Effector memory CD4-positive, alpha-beta T cell (primary cell): Measurements from ENCODE around the gene NAA50.

Experiments used
- DNase-seq, 3 donors: peaks; one replicate each; pipeline ENCODE4 v3.0.0-alpha.2; 2020
- H3K27ac ChIP-seq: 2 replicates; pipeline ENCODE4 v1.7.0; 2013; ENCODE audit warnings: mild to moderate bottlenecking, low read length, moderate library complexity; ENCODE audit not compliant: insufficient read depth, poor library complexity, severe bottlenecking
- H3K27me3 ChIP-seq: replicated peaks from 2 replicates; pipeline ENCODE4 v1.7.0; 2013; ENCODE audit warnings: mild to moderate bottlenecking, low read length; ENCODE audit not compliant: insufficient read depth, control insufficient read depth, poor library complexity, severe bottlenecking
- H3K36me3 ChIP-seq: 2 replicates; pipeline ENCODE4 v1.7.0; 2013; ENCODE audit warnings: mild to moderate bottlenecking, low read length, moderate library complexity; ENCODE audit not compliant: control insufficient read depth, insufficient read depth
- H3K4me1 ChIP-seq: 2 replicates; pipeline ENCODE4 v1.7.0; 2013; ENCODE audit warnings: low read length, mild to moderate bottlenecking; ENCODE audit not compliant: control insufficient read depth, insufficient read depth, poor library complexity, severe bottlenecking
- H3K4me3 ChIP-seq: 2 replicates; pipeline ENCODE4 v1.7.0; 2013; ENCODE audit warnings: low read length, low read depth, mild to moderate bottlenecking; ENCODE audit not compliant: insufficient read depth, poor library complexity, severe bottlenecking
- H3K9me3 ChIP-seq: 2 replicates; pipeline ENCODE4 v1.7.0; 2013; ENCODE audit warnings: mild to moderate bottlenecking, low read length, moderate library complexity; ENCODE audit not compliant: control insufficient read depth

The NAA50 gene

GRCh38 chr3:113717818-113718217 lies 28.2 kb downstream of the NAA50 start:
- H3K36me3 ChIP-seq: peaks cover 27% of the 10 kb centered on the region

GRCh38 chr3:113717308-113717707 lies 28.7 kb downstream of the NAA50 start:
- Histone ChIP-seq H3K27me3 (no peaks in the 10 kb centered on the region), H3K36me3 (peaks cover 23% of the 10 kb centered on the region), H3K4me1 (no peaks in the 10 kb centered on the region), H3K9me3 (no peaks in the 10 kb centered on the region), H3K4me3 (no peak overlapping the region), H3K27ac (no peak overlapping the region)
- DNase-seq: no peak

More at GRCh38 chr3:113717818-113718217, 28.2 kb downstream of the NAA50 start:
- no peak overlapping the region for H3K4me3 ChIP-seq
- no peak for DNase-seq
- H3K27ac ChIP-seq: no peak overlapping the region
- H3K4me1 ChIP-seq: no peaks in the 10 kb centered on the region
- no peaks in the 10 kb centered on the region for H3K9me3 ChIP-seq
- no peaks in the 10 kb centered on the region for H3K27me3 ChIP-seq

DNA sequence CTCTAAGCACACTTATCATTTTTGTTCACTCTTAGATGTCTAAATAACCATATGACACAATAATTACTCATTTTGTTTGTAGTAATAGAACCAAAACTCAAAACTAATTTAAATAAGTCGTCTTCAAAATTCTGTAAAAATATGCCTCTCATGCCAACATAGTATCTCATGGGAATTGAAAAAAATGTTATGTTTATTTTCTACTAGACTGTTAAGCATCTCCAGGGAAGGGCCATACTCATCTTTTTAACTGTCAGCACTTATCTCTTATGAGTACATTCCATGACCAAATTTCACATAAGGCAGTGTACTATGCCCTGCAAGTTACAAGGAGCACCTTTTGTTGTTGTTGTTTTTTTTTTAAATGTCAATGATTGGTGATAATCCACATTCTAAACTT lies 31.3 kb downstream of the NAA50 start:
- Histone ChIP-seq H3K27ac (no peak overlapping the region), H3K9me3 (no peaks in the 10 kb centered on the region), H3K36me3 (peaks cover 5% of the 10 kb centered on the region), H3K4me3 (no peak overlapping the region), H3K27me3 (no peaks in the 10 kb centered on the region), H3K4me1 (no peaks in the 10 kb centered on the region)
- no peak for DNase-seq

DNA sequence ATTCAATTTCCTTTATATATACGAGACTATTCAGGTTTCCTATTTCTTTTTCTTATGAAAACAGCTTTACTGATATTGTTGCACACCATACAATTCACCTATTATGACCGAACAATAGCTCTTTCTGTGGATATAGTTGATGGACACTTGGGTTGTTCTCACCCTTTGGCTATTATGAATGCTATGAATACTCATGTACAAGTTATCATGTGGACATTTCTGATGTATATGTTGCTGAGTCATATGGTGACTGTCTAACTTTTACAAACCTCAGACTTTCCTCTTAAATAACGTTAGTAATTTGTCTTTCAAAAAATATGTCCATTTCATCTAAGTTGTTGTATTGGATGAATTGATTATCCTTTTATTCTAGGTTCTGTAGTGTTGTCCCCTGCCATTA lies 33.9 kb downstream of the NAA50 start:
- Histone ChIP-seq H3K9me3 (no peaks in the 10 kb centered on the region), H3K4me3 (no peak overlapping the region), H3K36me3 (no peaks in the 10 kb centered on the region), H3K27ac (no peak overlapping the region), H3K27me3 (no peaks in the 10 kb centered on the region), H3K4me1 (no peaks in the 10 kb centered on the region)
- no peak for DNase-seq

DNA sequence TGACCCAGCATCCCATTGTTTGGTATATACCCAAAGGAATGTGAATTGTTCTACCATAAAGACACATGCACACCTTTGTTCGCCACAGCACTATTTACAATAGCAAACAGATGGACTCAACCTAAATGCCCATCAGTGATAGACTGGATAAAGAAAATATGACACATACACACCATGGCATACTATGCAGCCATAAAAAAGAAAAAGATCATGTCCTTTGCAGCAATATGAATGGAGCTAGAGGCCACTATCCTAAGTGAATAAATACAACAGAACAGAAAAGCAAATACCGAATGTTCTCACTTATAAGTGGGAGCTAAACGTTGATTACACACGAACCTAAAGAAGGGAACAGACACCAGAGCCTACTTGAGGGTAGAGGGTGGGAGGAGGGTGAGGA lies 38.2 kb downstream of the NAA50 start:
- Histone ChIP-seq H3K9me3 (no peaks in the 10 kb centered on the region), H3K36me3 (no peaks in the 10 kb centered on the region), H3K27ac (no peak overlapping the region), H3K4me1 (no peaks in the 10 kb centered on the region), H3K27me3 (no peaks in the 10 kb centered on the region), H3K4me3 (no peak overlapping the region)
- DNase-seq: no peak

DNA sequence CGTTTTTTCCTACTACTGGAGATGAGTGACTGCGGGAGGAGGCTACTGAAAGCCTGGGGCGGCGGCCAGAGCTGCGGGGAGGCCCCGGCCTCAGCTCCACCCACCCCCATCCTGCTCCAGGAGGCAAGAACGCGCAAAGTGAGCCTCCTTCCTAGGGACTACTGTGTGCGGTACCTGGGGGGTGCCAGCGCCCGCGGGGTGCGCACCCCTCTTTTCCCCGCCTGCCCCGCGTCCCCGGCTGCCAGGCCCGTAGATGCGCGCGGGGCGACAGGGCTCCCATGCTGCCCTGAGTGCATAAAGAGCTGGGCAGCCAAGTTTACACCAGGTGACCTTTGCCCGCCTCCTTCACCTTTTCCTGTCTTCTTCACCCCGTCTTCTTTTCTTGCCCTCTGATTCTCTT lies 47.1 kb downstream of the NAA50 start:
- Histone ChIP-seq H3K4me1 (no peaks in the 10 kb centered on the region), H3K27ac (no peak overlapping the region), H3K36me3 (no peaks in the 10 kb centered on the region), H3K4me3 (peak overlapping the region; percentile 11), H3K9me3 (no peaks in the 10 kb centered on the region), H3K27me3 (no peaks in the 10 kb centered on the region)
- DNase-seq: no peak

- no peak overlapping the region for H3K4me3 ChIP-seq
- H3K27me3 ChIP-seq: no peaks in the 10 kb centered on the region
- H3K9me3 ChIP-seq: no peaks in the 10 kb centered on the region
- peak overlapping the region; percentile 86 for H3K27ac ChIP-seq
- no peak for DNase-seq
- no peaks in the 10 kb centered on the region for H3K4me1 ChIP-seq
- no peaks in the 10 kb centered on the region for H3K36me3 ChIP-seq
Observed at GRCh38 chr3:113698213-113698742, 47.8 kb downstream of the NAA50 start.

- peak overlapping the region; percentile 86 for H3K27ac ChIP-seq
- H3K9me3 ChIP-seq: no peaks in the 10 kb centered on the region
- no peaks in the 10 kb centered on the region for H3K27me3 ChIP-seq
- no peaks in the 10 kb centered on the region for H3K4me1 ChIP-seq
- DNase-seq: no peak
- H3K4me3 ChIP-seq: peak overlapping the region; percentile 73
- H3K36me3 ChIP-seq: no peaks in the 10 kb centered on the region
Observed at GRCh38 chr3:113697500-113698090, 48.5 kb downstream of the NAA50 start.

DNA sequence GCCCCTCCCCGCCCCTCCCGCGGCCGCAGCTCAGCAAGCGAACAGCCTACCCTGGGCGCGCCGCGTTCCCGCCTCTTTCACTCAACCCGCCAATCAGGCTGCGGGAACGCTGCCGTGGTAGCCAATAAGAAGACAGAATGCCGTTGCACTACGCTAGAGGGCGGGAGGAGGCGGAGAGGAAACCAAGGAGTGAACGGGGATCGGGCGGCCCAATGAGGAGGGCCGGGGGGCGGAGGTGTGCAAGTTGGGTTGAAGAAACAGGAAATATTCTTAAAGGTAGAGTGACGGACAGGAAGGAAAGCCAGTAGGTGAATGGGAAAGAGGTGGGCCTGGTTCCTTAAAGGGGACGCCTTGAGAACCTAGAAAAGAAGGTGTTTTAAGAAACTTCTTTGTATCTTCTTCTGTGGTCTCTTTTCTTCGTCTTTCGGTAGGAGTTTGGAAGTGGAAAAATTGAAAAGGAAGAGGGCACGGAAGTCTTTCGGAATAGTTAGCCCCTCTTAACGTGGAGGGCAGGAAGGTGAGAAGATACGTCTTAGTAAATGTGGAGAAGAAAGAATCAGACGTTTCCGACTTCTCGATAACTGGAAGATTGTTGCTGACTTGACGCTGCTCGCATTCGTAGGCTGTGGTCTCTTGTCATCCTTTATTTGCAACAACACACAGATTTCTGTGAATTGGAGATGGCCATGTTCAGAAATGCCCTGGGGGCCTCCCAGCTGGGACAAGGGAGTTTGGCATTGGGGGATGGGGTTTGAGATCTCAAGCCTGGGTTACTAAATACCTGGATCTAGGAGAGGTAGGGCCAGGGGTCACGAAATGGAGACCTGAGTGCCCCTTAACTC lies 49.2 kb downstream of the NAA50 start:
- Histone ChIP-seq H3K4me1 (no peaks in the 10 kb centered on the region), H3K9me3 (no peaks in the 10 kb centered on the region), H3K4me3 (peak overlapping the region; percentile 73), H3K36me3 (no peaks in the 10 kb centered on the region), H3K27me3 (no peaks in the 10 kb centered on the region), H3K27ac (peak overlapping the region; percentile 97)
- DNase-seq: peak; percentile 98 to 99 (median 98)
